Upper lobe of left lung (tissue), 6 donors: ENCODE measurements around the gene CDKAL1. TPM values are rescaled to one million over a fixed set of nuclear protein-coding genes. Genes with fewer than 3 reads are reported as not detected.

Experiments used
- ATAC-seq, 2 donors: fragments of 200-7000 bp; cut with Tn5 transposase; one replicate each; pipeline ENCODE4 v1.9.1; 2022; ENCODE audit warnings: mild to moderate bottlenecking in 2 of 2, moderate library complexity in 2 of 2; ENCODE audit not compliant: low FRiP score in 2 of 2
- DNase-seq, 2 donors: peaks; one replicate each; pipeline ENCODE4 v3.0.0-alpha.2; 2019 to 2020
- H3K27ac ChIP-seq, 4 donors: fragments of 200-600 bp; sonication (generic); one replicate each; pipeline ENCODE4 v1.5.1; 2016 to 2019
- H3K27me3 ChIP-seq, 4 donors: fragments of 200-600 bp; sonication (generic); one replicate each; pipeline ENCODE4 v1.5.1; 2017 to 2019
- H3K36me3 ChIP-seq, 4 donors: fragments of 200-600 bp; sonication (generic); one replicate each; pipeline ENCODE4 v1.5.1; 2016 to 2019
- H3K4me1 ChIP-seq, 4 donors: fragments of 200-600 bp; sonication (generic); one replicate each; pipeline ENCODE4 v1.5.1; 2018 to 2019
- H3K4me3 ChIP-seq, 4 donors: fragments of 200-600 bp; sonication (generic); one replicate each; pipeline ENCODE4 v1.5.1; 2017 to 2019; ENCODE audit warnings: mild to moderate bottlenecking in 2 of 4, moderate library complexity in 1 of 4
- H3K9me3 ChIP-seq, 4 donors: fragments of 200-600 bp; sonication (generic); one replicate each; pipeline ENCODE4 v1.5.1; 2018 to 2019
- EP300 ChIP-seq, 4 donors: sonication (generic); formaldehyde crosslinking; IDR thresholded peaks; one replicate each; pipeline ENCODE4 v1.5.1; 2017; ENCODE audit warnings: antibody characterized with exemption in 4 of 4, control low read depth in 2 of 4
- POLR2A ChIP-seq, 4 donors: fragments of 450-650 bp; IDR thresholded peaks; one replicate each; pipeline ENCODE4 v1.5.1; 2016 to 2017; ENCODE audit warnings: antibody characterized with exemption in 4 of 4, mild to moderate bottlenecking in 2 of 4
- POLR2AphosphoS5 ChIP-seq, 2 donors: sonication (generic); formaldehyde crosslinking; IDR thresholded peaks; one replicate each; pipeline ENCODE4 v1.5.1; 2017; ENCODE audit warnings: antibody characterized with exemption in 2 of 2
- WGBS, 2 donors: methylation state at CpG; one replicate each; pipeline ENCODE4 v1.1.5; 2017 to 2018; 5-methylcytosine and 5-hydroxymethylcytosine counted together
- total RNA-seq, 6 donors: library from RNA; depleted of rRNA in 4 of 6; stranded (reverse); fragments of >200 nt in 4 of 6; gene quantifications; one replicate each; pipeline versions ENCODE4 v1.1.0 to v1.2.1, GENCODE V29; 2016 to 2021
- TF ChIP-seq, protein P1 (sequence below), 6 experiments: fragments of 450-650 bp in 4 of 6; fragments of 200-600 bp in 2 of 6; sonication (generic) in 2 of 6; IDR thresholded peaks; one replicate each; pipeline ENCODE4 v1.5.1; 2016 to 2019; ENCODE audit warnings: antibody characterized with exemption in 6 of 6
- donor health status: DM: no; HTN: no; CAD: no; lungs with moderate emphysema.
- donor health status: DM: no; HTN: yes; CAD: no; lungs with severe emphysema.

Gene CDKAL1
- total RNA-seq, 6 donors from 2014 or later, result 9.4 to 22.6 (median 13.8) TPM

DNA sequence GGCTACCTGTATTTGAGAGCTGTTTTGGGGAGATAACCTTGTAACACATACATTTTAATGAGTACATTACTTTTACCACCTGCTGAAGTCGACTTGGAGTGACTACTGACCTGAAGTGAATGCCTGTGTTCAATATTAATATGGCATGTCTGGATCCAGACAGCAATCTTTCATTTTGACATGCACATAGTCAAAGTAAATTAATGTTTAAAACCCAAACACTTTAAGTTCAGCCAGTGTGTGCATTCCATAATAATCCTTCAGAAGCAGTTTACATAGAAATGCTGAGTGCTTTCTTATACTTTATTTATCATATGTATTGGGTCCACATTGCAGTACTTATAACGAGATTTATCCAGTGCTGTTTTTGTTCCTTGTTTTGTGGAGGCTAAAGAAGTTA is 38.0 kb downstream of the CDKAL1 start:
- TF ChIP-seq, protein P1, sequence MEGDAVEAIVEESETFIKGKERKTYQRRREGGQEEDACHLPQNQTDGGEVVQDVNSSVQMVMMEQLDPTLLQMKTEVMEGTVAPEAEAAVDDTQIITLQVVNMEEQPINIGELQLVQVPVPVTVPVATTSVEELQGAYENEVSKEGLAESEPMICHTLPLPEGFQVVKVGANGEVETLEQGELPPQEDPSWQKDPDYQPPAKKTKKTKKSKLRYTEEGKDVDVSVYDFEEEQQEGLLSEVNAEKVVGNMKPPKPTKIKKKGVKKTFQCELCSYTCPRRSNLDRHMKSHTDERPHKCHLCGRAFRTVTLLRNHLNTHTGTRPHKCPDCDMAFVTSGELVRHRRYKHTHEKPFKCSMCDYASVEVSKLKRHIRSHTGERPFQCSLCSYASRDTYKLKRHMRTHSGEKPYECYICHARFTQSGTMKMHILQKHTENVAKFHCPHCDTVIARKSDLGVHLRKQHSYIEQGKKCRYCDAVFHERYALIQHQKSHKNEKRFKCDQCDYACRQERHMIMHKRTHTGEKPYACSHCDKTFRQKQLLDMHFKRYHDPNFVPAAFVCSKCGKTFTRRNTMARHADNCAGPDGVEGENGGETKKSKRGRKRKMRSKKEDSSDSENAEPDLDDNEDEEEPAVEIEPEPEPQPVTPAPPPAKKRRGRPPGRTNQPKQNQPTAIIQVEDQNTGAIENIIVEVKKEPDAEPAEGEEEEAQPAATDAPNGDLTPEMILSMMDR (IDR thresholded peaks at IDR 0.05), result no peak
- TF ChIP-seq POLR2AphosphoS5 (IDR thresholded peaks at IDR 0.05) (no peak), EP300 (IDR thresholded peaks at IDR 0.05) (no peak), POLR2A (IDR thresholded peaks at IDR 0.05) (no peak)
- no peak overlapping the region for H3K4me3 ChIP-seq
- no peak for ATAC-seq
- peaks cover 6 to 15% (median 13%) of the 10 kb centered on the region in 4 donors for H3K4me1 ChIP-seq
- no peaks in the 10 kb centered on the region for H3K27me3 ChIP-seq
- WGBS, 2 donors, result 68 to 72% methylated on average over 2 of the region's 2 CpGs
- no peak for DNase-seq
- H3K9me3 ChIP-seq, result no peaks in the 10 kb centered on the region
- peaks cover 0 to 9% (median 0%) of the 10 kb centered on the region in 4 donors for H3K36me3 ChIP-seq
- no peak overlapping the region for H3K27ac ChIP-seq

DNA sequence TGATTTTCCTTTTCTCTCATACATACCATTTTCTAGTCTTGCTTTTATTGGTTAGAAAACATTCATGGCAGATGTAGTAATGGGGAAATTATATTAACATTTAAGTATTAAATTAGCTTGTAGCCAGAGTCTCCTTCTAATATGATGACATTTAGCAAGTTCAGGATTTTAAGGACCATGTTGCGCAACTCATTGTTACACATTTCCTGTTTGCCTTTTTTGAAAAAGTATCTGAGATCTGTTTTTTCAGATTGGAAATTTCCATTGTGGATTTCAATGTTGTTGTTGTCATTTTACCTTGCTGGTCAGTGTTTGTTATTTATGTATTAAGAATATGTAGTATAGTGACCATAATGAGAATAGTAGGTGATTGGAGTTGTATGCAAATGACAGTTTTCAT is 38.7 kb downstream of the CDKAL1 start:
- H3K4me1 ChIP-seq, result peaks cover 6 to 15% (median 13%) of the 10 kb centered on the region in 4 donors
- peaks cover 0 to 10% (median 0%) of the 10 kb centered on the region in 4 donors for H3K36me3 ChIP-seq
- DNase-seq, result peak in 1 of 2 donors; percentile 27
- no peaks in the 10 kb centered on the region for H3K27me3 ChIP-seq
- no peaks in the 10 kb centered on the region for H3K9me3 ChIP-seq
- peak overlapping the region in 1 of 4 donors; percentile 27 for H3K27ac ChIP-seq
- TF ChIP-seq POLR2A (IDR thresholded peaks at IDR 0.05) (no peak), POLR2AphosphoS5 (IDR thresholded peaks at IDR 0.05) (no peak), EP300 (IDR thresholded peaks at IDR 0.05) (peak in 1 of 4 donors; percentile 12)
- TF ChIP-seq, protein P1 (IDR thresholded peaks at IDR 0.05), result no peak
- H3K4me3 ChIP-seq, result no peak overlapping the region
- no peak for ATAC-seq
- WGBS, 2 donors, result 64 to 79% methylated on average over 1 of the region's 1 CpG

DNA sequence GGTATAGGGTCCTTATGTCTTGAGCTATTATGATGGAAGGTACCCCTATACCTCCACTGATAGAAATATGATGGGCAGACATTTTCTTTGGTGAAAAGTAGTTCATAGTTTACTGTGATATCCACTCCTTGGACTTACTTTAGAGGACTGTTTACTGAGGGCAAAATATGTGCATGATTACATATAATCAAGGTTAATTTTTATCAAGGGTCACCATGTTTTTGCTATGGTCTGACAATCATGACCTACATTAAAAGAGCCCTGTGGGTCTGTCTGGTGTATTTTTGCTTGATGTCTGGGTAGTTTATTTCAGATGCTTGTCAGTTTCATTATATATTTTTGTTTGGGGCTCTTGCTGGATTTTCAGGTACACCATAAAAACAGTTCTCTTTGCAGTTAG is 40.1 kb downstream of the CDKAL1 start:
- no peaks in the 10 kb centered on the region for H3K9me3 ChIP-seq
- H3K27me3 ChIP-seq, result no peaks in the 10 kb centered on the region
- H3K4me1 ChIP-seq, result peaks cover 6 to 15% (median 13%) of the 10 kb centered on the region in 4 donors
- no peak overlapping the region for H3K27ac ChIP-seq
- ATAC-seq (no peak), DNase-seq (no peak)
- no peak overlapping the region for H3K4me3 ChIP-seq
- H3K36me3 ChIP-seq, result peaks cover 0 to 23% (median 0%) of the 10 kb centered on the region in 4 donors
- TF ChIP-seq EP300 (IDR thresholded peaks at IDR 0.05), result no peak
- TF ChIP-seq POLR2AphosphoS5 (IDR thresholded peaks at IDR 0.05), result no peak
- TF ChIP-seq, protein P1 (IDR thresholded peaks at IDR 0.05), result no peak
- no peak for TF ChIP-seq POLR2A (IDR thresholded peaks at IDR 0.05)

DNA sequence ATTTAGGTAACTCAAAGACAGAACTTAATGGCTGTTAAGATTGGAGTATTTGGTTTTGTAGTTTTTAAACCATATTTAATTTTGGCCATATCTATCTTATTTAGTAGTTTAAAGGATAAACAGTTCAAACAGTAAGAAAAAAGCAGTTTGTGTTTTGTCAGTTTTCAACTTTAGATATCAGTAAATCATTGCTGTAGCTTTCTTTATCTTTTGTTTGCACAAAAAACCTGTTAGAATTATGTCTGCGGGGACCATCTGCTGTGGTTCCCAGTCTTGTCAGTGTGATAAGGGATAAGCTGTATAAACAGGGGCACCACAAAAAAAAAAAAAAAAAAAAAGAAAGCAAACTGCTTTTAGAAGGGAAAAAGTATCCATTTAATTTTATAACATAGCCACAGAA is 40.9 kb downstream of the CDKAL1 start:
- H3K4me3 ChIP-seq, result no peak overlapping the region
- H3K4me1 ChIP-seq, result peaks cover 6 to 15% (median 13%) of the 10 kb centered on the region in 4 donors
- DNase-seq (no peak), ATAC-seq (no peak)
- H3K9me3 ChIP-seq, result no peaks in the 10 kb centered on the region
- H3K36me3 ChIP-seq, result peaks cover 0 to 23% (median 0%) of the 10 kb centered on the region in 4 donors
- H3K27me3 ChIP-seq, result no peaks in the 10 kb centered on the region
- no peak overlapping the region for H3K27ac ChIP-seq
- no peak for TF ChIP-seq POLR2AphosphoS5 (IDR thresholded peaks at IDR 0.05)
- no peak for TF ChIP-seq EP300 (IDR thresholded peaks at IDR 0.05)
- TF ChIP-seq, protein P1 (IDR thresholded peaks at IDR 0.05), result no peak
- no peak for TF ChIP-seq POLR2A (IDR thresholded peaks at IDR 0.05)
- 61 to 63% methylated on average over 1 of the region's 1 CpG for WGBS, 2 donors
